ENCODE measurements around the gene RPAIN.

Gene RPAIN, protein sequence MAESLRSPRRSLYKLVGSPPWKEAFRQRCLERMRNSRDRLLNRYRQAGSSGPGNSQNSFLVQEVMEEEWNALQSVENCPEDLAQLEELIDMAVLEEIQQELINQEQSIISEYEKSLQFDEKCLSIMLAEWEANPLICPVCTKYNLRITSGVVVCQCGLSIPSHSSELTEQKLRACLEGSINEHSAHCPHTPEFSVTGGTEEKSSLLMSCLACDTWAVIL

DNA sequence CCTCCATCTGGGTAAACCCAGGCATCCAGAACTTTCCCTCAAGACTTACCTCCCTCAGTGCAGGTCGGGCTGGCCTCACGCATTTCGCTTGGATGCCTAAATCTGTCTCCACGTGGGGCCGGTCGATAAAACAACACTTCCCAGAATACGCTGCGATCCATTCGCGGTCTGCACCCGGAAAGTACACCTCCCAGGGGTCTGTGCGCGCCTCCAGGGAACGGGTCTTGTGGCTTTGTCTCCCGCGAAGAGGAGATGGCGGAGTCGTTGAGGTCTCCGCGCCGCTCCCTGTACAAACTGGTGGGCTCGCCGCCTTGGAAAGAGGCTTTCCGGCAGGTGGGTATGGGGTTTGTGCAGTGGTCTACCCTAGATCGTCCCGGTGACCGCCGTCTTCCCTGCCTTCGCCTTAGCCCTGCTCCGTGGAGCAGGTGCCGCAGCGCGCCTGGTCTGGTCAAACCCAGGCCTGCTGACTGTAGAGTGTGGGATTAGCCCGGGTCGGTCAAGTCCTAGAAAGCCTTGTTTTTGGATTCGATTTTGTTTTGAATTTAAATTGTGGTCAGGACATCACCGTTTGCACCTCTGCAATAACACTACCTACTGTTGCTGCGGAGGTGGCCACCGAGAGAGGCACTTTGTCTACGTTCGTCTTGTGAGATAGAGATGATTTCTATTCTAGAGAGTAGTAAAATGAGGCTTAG, at the start of gene RPAIN:
RPAIN (plus strand) TSS at position 224 of the 695 bp plus-strand sequence; CDS start at position 253, 29 bp downstream.
- peak; percentile 89 for DNase-seq

DNA sequence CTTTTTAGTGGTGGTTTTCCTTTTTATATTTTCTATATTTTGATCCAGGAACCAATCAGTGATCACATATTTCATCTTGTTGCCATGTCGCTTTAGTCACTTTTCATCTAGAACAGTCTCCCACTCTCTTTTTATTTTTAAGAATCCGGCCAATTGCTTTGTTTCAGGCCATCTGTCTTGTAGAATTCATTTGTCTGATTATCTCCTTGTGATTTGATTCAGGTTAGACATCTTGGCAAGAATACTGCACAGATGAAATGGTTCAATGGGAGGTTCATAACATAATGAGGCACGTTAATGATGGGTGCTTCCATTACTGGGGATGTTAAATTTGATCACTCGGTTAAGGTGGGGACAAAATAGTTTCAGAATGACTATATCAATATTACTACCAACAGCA, 49.6 kb upstream of the RPAIN start:
- DNase-seq: no peak

DNA sequence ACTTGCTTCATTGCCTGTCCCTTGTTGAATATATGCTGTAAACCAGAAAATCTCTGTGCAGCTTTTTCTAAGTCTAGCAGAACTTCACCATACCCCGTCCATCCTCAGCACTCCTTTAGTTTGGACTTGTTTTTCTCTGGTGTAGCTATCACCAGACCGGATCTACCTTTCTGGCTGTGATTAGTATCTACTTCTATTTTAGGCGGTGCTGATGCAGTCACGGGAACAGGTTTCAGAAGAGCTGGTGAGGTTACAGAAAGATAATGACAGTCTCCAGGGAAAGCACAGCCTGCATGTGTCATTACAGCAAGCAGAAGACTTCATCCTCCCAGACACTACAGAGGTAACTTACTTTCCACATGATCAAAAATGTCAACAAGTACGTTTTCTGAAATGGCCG, 46.9 kb upstream of the RPAIN start:
- DNase-seq: no peak

DNA sequence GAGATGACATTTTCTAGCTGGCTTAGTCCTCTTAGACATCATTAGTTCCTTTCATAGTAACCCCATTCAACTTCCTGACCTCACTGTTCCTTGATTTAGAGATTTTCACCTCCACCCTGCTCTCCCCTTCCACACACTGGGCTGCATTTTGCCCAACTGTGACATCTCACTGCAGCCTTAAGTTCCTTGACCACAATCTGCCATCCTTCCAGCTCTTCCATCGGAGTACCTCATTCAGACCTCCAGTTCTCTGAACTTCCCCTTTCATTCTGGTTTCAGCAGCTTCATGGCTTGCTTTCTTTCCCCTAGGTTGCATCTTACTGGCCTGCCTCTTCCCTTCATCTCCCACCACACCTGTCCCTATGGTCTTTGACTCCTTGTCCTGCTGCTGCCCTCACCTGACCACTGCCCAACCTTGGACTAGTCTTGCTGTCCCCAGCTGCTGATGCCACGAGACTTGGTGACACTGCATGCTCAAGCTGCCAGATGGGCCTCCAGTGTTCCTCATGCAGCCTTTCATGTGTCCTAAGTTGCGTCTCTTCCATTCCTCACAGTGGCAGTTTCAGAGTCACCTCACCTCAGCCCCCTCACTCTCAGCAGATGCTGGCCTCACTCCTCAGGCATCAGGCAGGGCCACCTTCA, 41.3 kb upstream of the RPAIN start:
- no peak for DNase-seq

DNA sequence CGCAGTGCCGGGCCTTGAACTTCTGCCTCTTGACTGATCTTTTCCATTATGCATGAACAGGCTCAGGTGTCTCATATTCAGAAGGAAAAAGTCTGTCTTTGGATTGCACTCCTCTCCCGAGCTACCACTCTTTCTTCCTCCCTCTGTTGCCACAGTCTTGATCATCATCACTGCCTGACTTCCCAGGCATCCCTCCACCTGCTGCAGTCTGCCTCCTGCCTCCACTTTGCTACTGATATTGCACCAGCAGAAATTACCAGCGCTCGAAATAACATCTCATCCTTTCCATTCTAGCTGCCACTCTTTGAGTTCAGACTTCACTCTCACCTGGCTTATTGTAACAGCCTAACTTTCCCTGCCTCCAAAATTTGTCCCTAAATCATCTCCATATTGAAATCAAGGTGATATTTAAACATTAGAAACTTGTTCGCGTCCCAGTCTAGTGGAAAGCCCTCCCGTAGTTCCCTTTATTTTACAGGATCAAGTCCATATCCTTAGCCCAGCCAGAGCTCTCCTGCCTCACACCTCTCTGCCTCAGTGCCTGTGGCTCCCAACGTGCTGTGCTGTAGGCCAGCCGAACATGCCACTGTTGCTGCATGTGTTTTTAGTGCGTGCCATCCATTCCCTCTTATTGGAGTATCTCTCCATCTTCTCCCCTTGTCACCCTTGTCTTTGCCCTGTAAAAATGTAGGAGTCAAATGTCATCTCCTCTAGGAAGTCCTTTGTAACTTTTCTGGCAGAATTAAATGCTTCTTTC, 40.5 kb upstream of the RPAIN start:
- DNase-seq: no peak

DNA sequence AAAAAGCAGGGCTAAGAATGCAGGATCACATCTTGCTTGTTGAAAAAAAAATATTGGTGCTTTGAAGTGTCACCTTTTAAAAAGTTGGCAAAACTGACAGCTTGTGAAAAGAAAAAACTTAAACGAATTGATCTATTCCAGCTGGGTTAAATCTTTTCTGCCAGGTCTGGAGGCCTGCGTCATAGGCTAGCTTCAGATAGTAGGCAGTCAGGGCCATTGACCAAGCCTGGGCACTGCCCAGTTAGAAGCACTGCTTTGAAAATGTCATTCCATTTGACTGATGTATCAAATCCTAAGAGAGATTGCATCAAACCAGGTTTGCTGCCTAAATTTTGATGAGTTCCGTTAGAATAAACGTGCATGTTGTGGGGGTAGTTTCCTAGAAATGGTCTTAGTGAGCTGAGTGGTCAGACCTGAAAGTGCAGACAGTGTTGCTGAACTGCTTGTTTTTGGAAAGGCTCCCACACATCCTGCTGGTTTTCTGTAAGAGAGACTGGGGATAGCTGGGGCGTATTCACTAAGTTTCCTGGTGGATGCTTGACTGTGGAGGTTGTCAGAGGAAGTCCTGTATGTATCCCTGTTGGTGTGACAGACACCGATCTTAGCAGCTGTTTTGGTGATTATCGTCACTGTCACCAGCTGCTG, 39.4 kb upstream of the RPAIN start:
- no peak for DNase-seq

DNA sequence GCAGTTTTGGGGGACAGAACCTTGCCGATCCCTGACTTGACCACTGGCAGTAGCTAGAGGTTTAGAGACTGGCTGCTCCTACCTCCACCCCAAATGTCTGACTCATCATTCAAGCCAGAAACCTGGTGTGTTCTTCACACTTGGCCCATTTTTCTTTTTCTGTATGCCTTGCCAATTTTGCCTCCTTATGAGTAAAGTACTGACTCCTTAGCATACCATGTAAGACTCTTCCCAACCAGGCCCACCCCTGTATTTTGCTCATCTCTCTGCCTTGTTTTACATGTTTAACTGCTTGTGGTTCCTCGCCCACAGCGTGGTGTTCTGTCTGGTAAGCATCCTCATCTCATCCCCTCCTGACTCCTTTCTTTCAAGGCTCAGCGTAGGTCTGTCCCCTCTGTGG, 38.4 kb upstream of the RPAIN start:
- peak; percentile 12 for DNase-seq

DNA sequence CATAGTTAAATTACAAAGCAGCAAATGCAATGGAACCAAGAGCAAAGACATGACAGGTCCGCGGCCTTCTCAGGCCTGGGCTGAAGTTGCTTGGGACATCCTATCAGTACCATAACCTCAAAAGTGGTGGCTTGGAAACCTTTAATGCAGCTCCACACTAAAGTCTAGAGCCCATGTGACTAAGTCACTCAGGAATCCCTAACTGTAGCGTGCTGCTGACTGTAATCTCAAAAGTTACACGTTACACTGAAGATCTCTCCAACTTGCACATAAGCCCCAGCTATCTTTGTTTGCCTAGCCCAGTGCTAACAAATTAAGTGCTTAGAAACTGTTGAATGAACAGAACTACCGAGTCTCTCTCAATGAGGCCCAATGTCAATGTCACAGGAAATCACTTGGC, 28.3 kb upstream of the RPAIN start:
- DNase-seq: no peak

DNA sequence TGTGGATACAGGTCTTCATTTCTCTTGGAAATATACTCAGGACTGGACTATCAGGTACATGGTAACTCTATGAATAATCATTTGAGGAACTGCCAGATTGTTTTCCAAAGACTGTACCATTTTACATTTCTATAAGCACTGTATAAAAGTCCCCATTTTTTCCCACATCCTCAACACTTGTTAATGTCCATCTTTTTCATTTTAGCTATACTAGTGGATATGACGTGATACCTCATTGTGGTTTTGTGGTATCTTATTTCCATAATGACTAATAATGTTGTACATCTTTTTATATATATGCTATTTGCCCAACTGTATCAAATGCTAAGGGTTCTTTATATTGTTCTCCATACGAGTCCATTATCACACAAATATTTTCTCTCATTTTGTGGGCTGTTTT, 23.4 kb upstream of the RPAIN start:
- DNase-seq: no peak

DNA sequence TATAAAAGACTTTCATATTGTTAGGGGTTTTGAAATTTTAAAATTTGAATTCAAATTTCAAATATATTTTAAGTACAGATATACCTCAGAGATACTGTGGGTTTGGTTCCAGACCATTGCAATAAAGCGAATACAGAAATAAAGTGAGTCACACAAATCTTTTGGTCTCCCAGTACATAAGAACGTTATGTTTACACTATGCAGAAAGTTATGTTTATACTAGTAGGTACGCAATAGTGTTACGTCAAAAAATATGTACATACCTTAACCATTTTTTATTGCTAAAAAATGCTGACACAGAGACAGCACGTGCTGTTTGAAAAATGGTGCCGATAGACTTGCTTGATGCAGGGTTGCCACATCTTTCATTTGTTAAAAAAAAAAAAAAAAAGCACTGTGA, 20.2 kb upstream of the RPAIN start:
- no peak for DNase-seq

DNA sequence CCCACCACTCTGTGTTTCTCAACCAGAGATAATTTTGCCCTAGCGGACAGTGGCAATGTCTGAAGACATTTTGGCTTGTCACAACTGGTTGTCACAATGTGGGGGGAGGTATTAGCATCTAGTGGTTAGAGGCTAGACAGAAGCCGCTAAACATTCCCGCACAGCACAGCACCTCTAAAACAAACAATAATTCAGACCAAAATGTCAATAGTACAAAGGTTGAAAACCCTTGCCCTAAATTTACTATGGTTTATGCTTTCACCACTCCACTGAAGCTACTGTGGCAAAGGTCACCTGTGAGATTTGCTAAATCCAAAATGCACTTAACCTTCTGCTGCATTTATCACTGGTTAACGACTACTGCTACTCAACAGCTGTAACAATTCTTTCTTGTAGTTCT, 14.6 kb upstream of the RPAIN start:
- no peak for DNase-seq

DNA sequence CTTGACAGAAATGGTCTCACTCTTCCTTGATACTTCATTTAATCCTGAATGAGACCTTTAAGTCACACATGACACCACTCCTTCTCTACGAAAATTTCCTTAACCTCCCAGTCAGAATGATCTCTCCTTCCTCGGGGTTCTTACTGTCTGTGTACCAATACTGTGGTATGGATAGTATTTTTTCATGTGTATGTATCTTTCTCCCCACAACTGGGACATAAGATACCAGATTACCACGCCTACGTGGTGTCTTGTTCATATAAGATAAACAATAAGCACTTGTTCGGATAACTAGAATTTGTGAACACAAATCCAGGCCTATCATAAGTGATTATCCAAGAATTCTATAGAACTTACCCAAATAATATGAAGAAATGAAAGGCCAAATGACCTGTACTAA, 11.8 kb upstream of the RPAIN start:
- DNase-seq: no peak

DNA sequence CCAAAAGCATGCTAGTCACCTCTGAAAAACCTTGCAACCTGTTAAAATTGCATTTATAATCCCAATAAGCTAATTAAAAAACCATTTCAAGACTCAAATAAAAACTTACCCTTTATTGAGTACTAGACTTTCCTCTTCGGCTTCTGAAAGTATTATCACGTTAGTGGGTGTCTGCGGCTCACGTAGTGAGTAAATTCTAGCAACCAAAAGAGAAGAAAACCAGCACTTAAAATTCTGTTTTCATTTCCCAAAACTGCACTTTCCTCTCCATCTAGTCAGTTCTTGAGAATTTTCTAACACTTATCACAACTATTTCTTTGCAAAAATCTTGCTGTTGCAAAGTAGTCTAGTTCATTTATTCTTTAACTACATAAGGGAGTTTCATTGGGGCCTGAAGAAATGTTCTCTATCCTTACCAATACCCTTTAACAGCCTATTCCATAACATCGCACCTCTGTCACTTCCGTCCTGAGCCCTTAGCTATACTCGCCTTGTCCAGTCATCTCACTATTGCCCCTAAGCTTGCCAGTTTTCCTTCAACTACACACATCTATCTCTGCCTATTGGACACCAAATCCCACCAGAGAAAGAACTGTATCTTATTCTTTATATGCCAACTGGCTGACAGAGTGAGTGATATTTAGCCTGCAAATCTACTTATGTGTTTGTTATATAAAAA, 9.2 kb upstream of the RPAIN start:
- DNase-seq: no peak

DNA sequence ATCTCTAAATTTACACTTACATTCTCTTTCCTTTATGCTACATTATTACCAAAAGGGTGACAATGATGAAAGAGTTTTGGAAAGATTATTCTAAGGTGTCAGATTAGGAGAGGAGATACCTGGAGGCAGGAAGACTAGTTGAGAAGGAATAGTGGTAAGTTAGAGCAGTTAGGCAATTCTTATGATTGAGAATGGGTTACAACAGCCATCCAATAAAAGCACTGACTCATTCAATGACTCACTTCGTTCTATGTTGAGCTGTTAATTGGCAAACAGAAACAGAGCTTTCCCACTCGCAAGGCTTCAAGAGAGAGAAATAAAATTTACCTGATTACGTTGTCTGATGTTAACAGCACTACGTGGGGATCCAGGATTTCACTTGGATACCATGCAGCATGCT, 6.3 kb upstream of the RPAIN start:
- peak; percentile 90 for DNase-seq

DNA sequence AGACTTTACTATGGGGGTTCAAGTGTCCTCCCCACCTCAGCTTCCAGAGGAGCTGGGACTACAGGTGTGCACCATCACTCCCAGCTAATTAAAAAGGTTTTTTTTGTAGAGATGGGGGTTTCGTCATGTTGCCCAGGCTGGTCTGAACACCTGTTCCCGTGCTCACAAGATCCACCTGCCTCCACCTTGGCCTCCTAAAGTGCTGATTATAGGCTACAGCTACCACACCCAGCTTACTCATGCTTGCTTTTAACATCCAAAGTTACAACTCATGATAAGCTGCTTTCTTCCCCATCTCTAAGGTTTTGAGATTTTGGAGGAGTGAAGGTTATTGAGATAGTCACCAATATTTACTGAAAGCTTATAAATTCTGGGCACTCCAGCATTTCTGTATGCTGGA, 3.1 kb upstream of the RPAIN start:
- DNase-seq: no peak

DNA sequence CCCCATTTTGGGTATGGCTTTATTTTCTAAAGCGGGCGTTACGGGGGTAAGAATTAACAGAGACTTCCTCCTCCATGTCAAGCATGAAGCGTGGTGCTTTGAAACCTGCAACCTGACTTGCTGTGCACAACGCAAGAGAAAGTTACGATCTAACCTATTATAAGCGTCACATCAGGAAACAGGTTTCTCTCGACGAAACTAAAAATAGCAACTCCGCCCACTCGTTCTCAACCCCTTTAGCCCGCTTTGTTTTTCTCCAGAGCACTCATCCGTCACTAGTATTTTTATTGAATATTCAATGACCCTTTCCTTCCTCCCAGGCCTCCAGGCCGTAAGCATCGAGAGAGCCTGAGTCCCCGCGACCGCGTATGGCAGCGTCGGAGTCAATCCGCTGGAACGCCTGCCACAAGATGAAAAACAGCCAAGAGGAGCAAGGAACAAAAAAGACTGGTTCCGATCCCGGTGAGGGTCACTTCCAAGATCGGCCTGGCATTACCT, 1.1 kb upstream of the RPAIN start:
- DNase-seq: peak; percentile 34

DNA sequence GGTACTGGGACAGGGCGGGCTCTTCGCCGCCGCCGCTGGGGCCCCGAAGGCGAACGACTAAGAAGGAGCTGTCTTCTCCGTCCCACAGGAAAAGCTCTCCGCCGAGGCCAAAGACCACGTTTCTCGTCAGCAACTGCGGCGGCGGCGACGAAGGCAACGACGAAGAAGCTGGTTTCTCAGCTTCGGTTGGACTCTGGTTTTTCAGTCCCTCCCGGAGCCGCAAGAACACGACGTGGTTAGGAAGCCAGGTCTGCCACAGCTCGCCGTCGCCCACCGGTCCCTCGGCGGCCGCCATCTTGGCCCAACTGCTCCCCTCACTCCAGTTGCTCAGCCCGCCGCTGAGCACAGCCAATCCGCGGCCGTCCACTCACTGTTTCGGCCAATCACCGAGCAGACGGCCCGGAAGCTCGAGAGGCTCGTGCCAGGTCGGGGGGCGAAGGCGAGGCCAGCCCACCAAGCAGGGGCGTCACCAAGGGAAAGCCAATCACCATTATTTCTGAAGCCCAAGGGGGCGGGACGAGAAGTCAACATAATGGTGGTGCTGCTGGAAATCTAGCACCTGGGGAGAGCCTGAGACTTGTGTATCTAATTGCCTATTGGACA, 525 bp upstream of the RPAIN start, which contains the start of gene NUP88:
NUP88 (minus strand) TSS at position 307 of the 603 bp plus-strand sequence; CDS start at position 295, 12 bp downstream.
- peak; percentile 99 for DNase-seq

DNA sequence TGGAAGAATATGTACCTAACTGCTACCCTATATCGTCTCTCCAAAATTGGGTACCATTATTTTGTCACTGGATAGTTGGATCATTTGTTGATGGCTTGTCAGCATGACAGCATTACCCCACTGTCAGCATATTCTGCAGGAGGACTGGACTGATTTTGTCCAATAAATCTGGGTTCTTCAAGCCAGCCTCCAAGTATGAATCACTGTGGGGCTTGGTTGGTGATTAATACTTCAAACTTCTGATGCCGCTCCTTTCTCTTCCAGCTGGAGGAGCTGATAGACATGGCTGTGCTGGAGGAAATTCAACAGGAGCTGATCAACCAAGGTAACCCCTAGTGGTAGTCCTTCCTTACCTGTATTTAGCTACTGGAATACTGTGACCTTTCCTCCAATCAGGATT, 2.5 kb downstream of the RPAIN start:
- DNase-seq: peak; percentile 88

DNA sequence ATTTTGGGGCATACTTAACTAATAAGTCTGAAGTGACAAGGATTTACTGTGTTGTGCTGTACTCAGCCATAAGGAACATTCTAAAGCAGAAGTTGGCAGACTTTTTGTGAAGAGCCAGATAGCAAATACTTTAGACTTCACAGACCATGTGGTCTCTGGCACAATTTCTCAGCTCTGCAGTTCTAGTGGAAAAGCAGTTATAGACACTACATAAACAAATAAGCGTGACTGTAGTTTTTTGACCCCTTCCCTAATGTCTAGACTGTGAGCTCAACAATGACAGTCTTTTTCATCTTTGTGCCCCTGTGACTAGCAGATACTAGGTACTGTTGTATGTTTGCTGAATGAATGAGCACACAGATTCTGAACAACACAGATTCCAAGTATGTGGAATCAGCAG, 4.9 kb downstream of the RPAIN start:
- DNase-seq: no peak

DNA sequence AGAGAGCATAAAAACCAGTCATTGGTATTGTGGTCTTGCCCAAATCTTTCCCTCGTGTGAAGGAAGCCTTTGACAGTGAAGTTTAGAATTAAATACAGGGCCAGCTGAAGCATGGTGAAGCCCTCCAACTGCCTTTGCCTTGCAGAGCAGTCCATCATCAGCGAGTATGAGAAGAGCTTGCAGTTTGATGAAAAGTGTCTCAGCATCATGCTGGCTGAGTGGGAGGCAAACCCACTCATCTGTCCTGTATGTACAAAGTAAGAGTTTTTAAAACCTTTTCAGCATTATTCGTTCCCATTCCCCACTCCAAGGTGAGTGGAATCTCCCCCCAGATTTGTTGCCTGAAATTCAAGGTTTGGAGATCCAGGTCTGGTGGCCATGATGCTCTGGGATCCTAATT, 5.8 kb downstream of the RPAIN start:
- no peak for DNase-seq

DNA sequence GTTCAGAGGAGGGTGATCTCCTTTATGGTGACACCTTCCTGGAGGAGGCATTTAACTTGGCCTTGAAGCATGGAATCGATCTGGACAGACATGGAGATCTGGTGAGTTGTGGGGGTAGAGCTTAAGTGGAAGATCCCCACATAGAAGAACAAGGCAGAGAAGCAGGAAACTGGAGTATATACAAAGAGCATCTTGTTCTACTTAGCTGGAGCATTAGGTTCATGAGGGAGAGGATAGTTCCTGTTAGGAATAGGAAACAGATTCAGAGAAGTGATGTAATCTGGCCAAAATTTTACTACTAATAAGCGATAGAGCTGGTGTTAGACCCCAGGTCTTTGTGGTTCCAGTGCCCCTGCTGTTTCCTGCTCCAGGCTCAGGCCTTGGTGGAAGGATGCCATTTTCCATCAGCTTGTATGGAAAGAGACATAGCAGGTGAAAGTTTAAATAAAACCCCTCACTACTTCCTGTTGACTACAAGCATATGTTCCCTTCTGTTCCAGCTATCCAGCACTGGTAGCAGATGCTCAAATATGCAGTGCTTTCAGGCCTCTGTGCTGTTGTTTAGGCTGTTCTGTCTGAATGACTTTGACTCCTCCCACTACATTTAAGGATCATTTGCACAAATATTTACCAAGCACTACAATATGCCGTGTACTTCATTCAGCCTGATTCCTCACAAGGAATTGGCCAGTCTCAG, 9.4 kb downstream of the RPAIN start:
- DNase-seq: no peak
